ENCODE measurements around the gene MTTP.

GRCh38 chr4:99654361-99654761, 79.7 kb downstream of the MTTP start:
- TF ChIP-seq CTCF (IDR thresholded peaks at IDR 0.05) (no peak), POLR2A (IDR thresholded peaks at IDR 0.05) (no peak)

Data from uterus (tissue), 2 donors.